IMR-90 (cell line): ENCODE data around the gene TPRKB.

Experiments used
- CEBPB ChIP-seq: IDR thresholded peaks from 2 replicates; pipeline ENCODE4 v1.6.1; 2012; ENCODE audit warnings: low read depth, low read length, improper control_type of control experiment
- CTCF ChIP-seq: conservative IDR thresholded peaks from 2 replicates; pipeline ENCODE4 v1.5.1; 2012; ENCODE audit warnings: mild to moderate bottlenecking, low read depth, low read length, improper control_type of control experiment
- FOS ChIP-seq: fragments of 150-350 bp; IDR thresholded peaks from 2 replicates; pipeline ENCODE4 v1.6.1; 2016; ENCODE audit warnings: low read depth, low read length
- MXI1 ChIP-seq: IDR thresholded peaks from 2 replicates; pipeline ENCODE4 v1.6.1; 2012; ENCODE audit warnings: low read depth, mild to moderate bottlenecking, low read length, moderate library complexity, borderline replicate concordance
- POLR2A ChIP-seq: IDR thresholded peaks from 2 replicates; pipeline ENCODE4 v1.6.1; 2012; ENCODE audit warnings: mild to moderate bottlenecking, low read depth, low read length
- RAD21 ChIP-seq: IDR thresholded peaks from 2 replicates; pipeline ENCODE4 v1.6.1; 2012; ENCODE audit warnings: low read length, improper control_type of control experiment
- RFX5 ChIP-seq: IDR thresholded peaks from 2 replicates; pipeline ENCODE4 v1.8.0; 2012; ENCODE audit warnings: low read depth, mild to moderate bottlenecking, low read length, moderate library complexity
- SMC3 ChIP-seq: fragments of 150-350 bp; IDR thresholded peaks from 2 replicates; pipeline ENCODE4 v1.6.1; 2016; ENCODE audit warnings: low read depth, mild to moderate bottlenecking, antibody characterized with exemption, low read length, moderate library complexity
- USF2 ChIP-seq: fragments of 150-350 bp; IDR thresholded peaks from 2 replicates; pipeline ENCODE4 v1.6.1; 2017; ENCODE audit warnings: mild to moderate bottlenecking, antibody characterized with exemption, low read length, low read depth

- TF ChIP-seq CTCF, result no peak
- no peak for TF ChIP-seq CEBPB
- TF ChIP-seq RAD21, result no peak
- TF ChIP-seq POLR2A, result no peak
- no peak for TF ChIP-seq RFX5
- no peak for TF ChIP-seq FOS
- no peak for TF ChIP-seq SMC3
- no peak for TF ChIP-seq MXI1
- TF ChIP-seq USF2, result no peak
These were observed 9.7 kb upstream of the TPRKB start for GRCh38 chr2:73746877-73747208.
